Ishikawa (cell line): ENCODE data around the gene PPT1.

Source experiments
- CEBPB ChIP-seq: IDR thresholded peaks from 2 replicates; pipeline ENCODE4 v1.6.1; 2012
- CREB1 ChIP-seq: IDR thresholded peaks from 2 replicates; pipeline ENCODE4 v1.6.1; 2012; ENCODE audit warnings: low read depth
- EGR1 ChIP-seq: IDR thresholded peaks from 2 replicates; pipeline ENCODE4 v1.6.1; 2012
- EP300 ChIP-seq: IDR thresholded peaks from 2 replicates; pipeline ENCODE4 v1.6.1; 2012; ENCODE audit warnings: borderline replicate concordance
- FOXM1 ChIP-seq: IDR thresholded peaks from 2 replicates; pipeline ENCODE4 v1.6.1; 2012; ENCODE audit warnings: low read depth, borderline replicate concordance
- MAX ChIP-seq: IDR thresholded peaks from 2 replicates; pipeline ENCODE4 v1.6.1; 2012
- NFIC ChIP-seq: IDR thresholded peaks from 2 replicates; pipeline ENCODE4 v1.6.1; 2012
- RAD21 ChIP-seq: IDR thresholded peaks from 2 replicates; pipeline ENCODE4 v1.6.1; 2012; ENCODE audit warnings: low read depth
- REST ChIP-seq: IDR thresholded peaks from 2 replicates; pipeline ENCODE4 v1.6.1; 2012; ENCODE audit warnings: low read depth, mild to moderate bottlenecking
- TAF1 ChIP-seq: IDR thresholded peaks from 2 replicates; pipeline ENCODE4 v1.6.1; 2012; ENCODE audit warnings: low read depth, mild to moderate bottlenecking
- TCF12 ChIP-seq: IDR thresholded peaks from 2 replicates; pipeline ENCODE4 v1.6.1; 2012; ENCODE audit warnings: low read depth
- TEAD4 ChIP-seq: IDR thresholded peaks from 2 replicates; pipeline ENCODE4 v1.6.1; 2012
- USF1 ChIP-seq: IDR thresholded peaks from 2 replicates; pipeline ENCODE4 v1.6.1; 2012
- YY1 ChIP-seq: IDR thresholded peaks from 2 replicates; pipeline ENCODE4 v1.6.1; 2012; ENCODE audit warnings: low read depth
- ZBTB7A ChIP-seq: IDR thresholded peaks from 2 replicates; pipeline ENCODE4 v1.6.1; 2012; ENCODE audit warnings: low read depth

The PPT1 gene

GRCh38 chr1:40090652-40091355 lies 6.2 kb downstream of the PPT1 start:
- TF ChIP-seq RAD21 (no peak), USF1 (no peak), ZBTB7A (no peak), FOXM1 (no peak), EP300 (no peak), TAF1 (no peak), YY1 (no peak), REST (no peak), EGR1 (no peak), CREB1 (no peak), CEBPB (no peak), TCF12 (no peak)

GRCh38 chr1:40084750-40085149 lies 12.3 kb downstream of the PPT1 start:
- TF ChIP-seq RAD21 = peak; percentile 75

- no peak for TF ChIP-seq USF1
- no peak for TF ChIP-seq TEAD4
- no peak for TF ChIP-seq REST
- no peak for TF ChIP-seq FOXM1
- TF ChIP-seq MAX = no peak
- TF ChIP-seq EP300 = no peak
- TF ChIP-seq ZBTB7A = no peak
- TF ChIP-seq CEBPB = no peak
- TF ChIP-seq RAD21 = no peak
- no peak for TF ChIP-seq EGR1
Observed at GRCh38 chr1:40081871-40082270, 15.2 kb downstream of the PPT1 start.

- TF ChIP-seq NFIC (no peak), TCF12 (no peak), TAF1 (no peak), FOXM1 (no peak), ZBTB7A (no peak), EGR1 (no peak), CEBPB (no peak), TEAD4 (no peak), EP300 (no peak), MAX (no peak), REST (no peak), CREB1 (no peak), YY1 (no peak), USF1 (no peak), RAD21 (no peak)
Observed at GRCh38 chr1:40079774-40080400, 17.2 kb downstream of the PPT1 start.
